ENCODE measurements around the gene EIF4E1B.

Gene EIF4E1B

GRCh38 chr5:176628406-176629228 lies 1.9 kb upstream of the EIF4E1B start:
- DNase-seq = no peak

- DNase-seq = no peak
These were observed 1.1 kb upstream of the EIF4E1B start for GRCh38 chr5:176629317-176629852.

GRCh38 chr5:176630681-176631222 lies 277 bp downstream of the EIF4E1B start:
- DNase-seq = no peak

- no peak for DNase-seq
These were observed 1.1 kb downstream of the EIF4E1B start for GRCh38 chr5:176631383-176632200.

- DNase-seq = no peak
These were observed 2.3 kb downstream of the EIF4E1B start for GRCh38 chr5:176632745-176633144.

GRCh38 chr5:176633598-176633997 lies 3.1 kb downstream of the EIF4E1B start:
- DNase-seq = no peak

- DNase-seq = no peak
These were observed 6.0 kb downstream of the EIF4E1B start for GRCh38 chr5:176636426-176636825.

GRCh38 chr5:176637556-176637955 lies 7.1 kb downstream of the EIF4E1B start:
- DNase-seq = no peak

- no peak for DNase-seq
These were observed 8.0 kb downstream of the EIF4E1B start for GRCh38 chr5:176638437-176638836.

- DNase-seq = no peak
These were observed 8.7 kb downstream of the EIF4E1B start for GRCh38 chr5:176639208-176639607.

GRCh38 chr5:176639981-176640380 lies 9.5 kb downstream of the EIF4E1B start:
- no peak for DNase-seq

- DNase-seq = no peak
These were observed 10.1 kb downstream of the EIF4E1B start for GRCh38 chr5:176640616-176641015.

GRCh38 chr5:176642675-176643490 lies 12.4 kb downstream of the EIF4E1B start:
- no peak for DNase-seq

GRCh38 chr5:176643491-176644219 lies 13.2 kb downstream of the EIF4E1B start:
- DNase-seq = no peak

GRCh38 chr5:176644294-176644693 lies 13.8 kb downstream of the EIF4E1B start:
- DNase-seq = no peak

- DNase-seq = no peak
These were observed 14.6 kb downstream of the EIF4E1B start for GRCh38 chr5:176644878-176645670.

- DNase-seq = no peak
These were observed 15.7 kb downstream of the EIF4E1B start for GRCh38 chr5:176646049-176646706.

- DNase-seq = no peak
These were observed 16.2 kb downstream of the EIF4E1B start for GRCh38 chr5:176646707-176647029.

- peak; percentile 92 to 93 for DNase-seq
These were observed 16.8 kb downstream of the EIF4E1B start, which contains the start of gene TSPAN17 for GRCh38 chr5:176647030-176647842. TSS of gene TSPAN17 (plus strand) at chr5:176647484. CDS start at chr5:176647616, 132 bp downstream.

All from NCI-H1930 (cell line).